MM.1S (cell line): Measurements from ENCODE around the gene OR10J5.
"Not testable (repeated sequence)": the region's sequence is repeated elsewhere in the genome, so short reads cannot be mapped to it uniquely, and the experiment has no call there.

Experiments used
- DNase-seq: peaks from one replicate; pipeline ENCODE4 v3.0.0-alpha.2; 2015
- H2AFZ ChIP-seq: fragments of 300-600 bp; sonication (generic); 2 replicates; pipeline ENCODE4 v1.6.0; 2016; ENCODE audit warnings: antibody characterized with exemption, low read length
- H3F3A ChIP-seq: fragments of 300-600 bp; sonication (generic); 2 replicates; pipeline ENCODE4 v1.6.1; 2016; ENCODE audit warnings: mild to moderate bottlenecking, antibody characterized with exemption, low read length, moderate library complexity, mixed read lengths; ENCODE audit not compliant: insufficient read depth
- H3K27ac ChIP-seq: fragments of 300-600 bp; sonication (generic); 2 replicates; pipeline ENCODE4 v1.5.1; 2016; ENCODE audit warnings: mild to moderate bottlenecking, low read length
- H3K27me3 ChIP-seq: fragments of 300-600 bp; sonication (generic); replicated peaks from 2 replicates; pipeline ENCODE4 v1.6.0; 2016; ENCODE audit warnings: low read length; ENCODE audit not compliant: insufficient read depth
- H3K36me3 ChIP-seq: fragments of 300-600 bp; sonication (generic); replicated peaks from 2 replicates; pipeline ENCODE4 v1.6.1; 2016; ENCODE audit warnings: mild to moderate bottlenecking, low read length, mixed read lengths; ENCODE audit not compliant: insufficient read depth
- H3K4me1 ChIP-seq: fragments of 300-600 bp; sonication (generic); 2 replicates; pipeline ENCODE4 v1.6.1; 2016; ENCODE audit warnings: low read length, mixed read lengths
- H3K4me2 ChIP-seq: fragments of 300-600 bp; sonication (generic); 2 replicates; pipeline ENCODE4 v1.6.0; 2016; ENCODE audit warnings: low read depth, low read length
- H3K4me3 ChIP-seq: fragments of 300-600 bp; sonication (generic); 2 replicates; pipeline ENCODE4 v1.5.1; 2016; ENCODE audit warnings: low read length, mixed read lengths
- H3K79me2 ChIP-seq: fragments of 300-600 bp; sonication (generic); 2 replicates; pipeline ENCODE4 v1.6.1; 2016; ENCODE audit warnings: mixed run types, low read length, mixed read lengths
- H3K9ac ChIP-seq: fragments of 300-600 bp; sonication (generic); 2 replicates; pipeline ENCODE4 v1.6.1; 2016; ENCODE audit warnings: low read length, mixed read lengths
- H3K9me2 ChIP-seq: fragments of 300-600 bp; sonication (generic); replicated peaks from 2 replicates; pipeline ENCODE4 v1.6.1; 2016; ENCODE audit warnings: mild to moderate bottlenecking, low read length, mixed read lengths; ENCODE audit not compliant: insufficient read depth
- H3K9me3 ChIP-seq: fragments of 300-600 bp; sonication (generic); replicated peaks from 2 replicates; pipeline ENCODE4 v1.6.1; 2016; ENCODE audit warnings: mild to moderate bottlenecking, low read length, mixed read lengths; ENCODE audit not compliant: insufficient read depth
- H4K20me1 ChIP-seq: fragments of 300-600 bp; sonication (generic); 2 replicates; pipeline ENCODE4 v1.6.1; 2016; ENCODE audit warnings: mild to moderate bottlenecking, low read length, moderate library complexity, mixed read lengths; ENCODE audit not compliant: insufficient read depth
- EZH2 ChIP-seq: fragments of 300-600 bp; sonication (generic); optimal IDR thresholded peaks from 2 replicates; pipeline ENCODE3; 2017; ENCODE audit warnings: low read depth, mild to moderate bottlenecking, antibody characterized with exemption, low read length, mixed read lengths
- EZH2phosphoT487 ChIP-seq: fragments of 300-600 bp; sonication (generic); IDR thresholded peaks from 2 replicates; pipeline ENCODE4 v1.6.1; 2018; ENCODE audit warnings: antibody characterized with exemption, low read length
- TF ChIP-seq, protein P1 (sequence below): fragments of 300-600 bp; sonication (generic); IDR thresholded peaks from 2 replicates; pipeline ENCODE4 v1.5.1; 2016; ENCODE audit warnings: antibody characterized with exemption, low read length, mixed read lengths

The OR10J5 gene

DNA sequence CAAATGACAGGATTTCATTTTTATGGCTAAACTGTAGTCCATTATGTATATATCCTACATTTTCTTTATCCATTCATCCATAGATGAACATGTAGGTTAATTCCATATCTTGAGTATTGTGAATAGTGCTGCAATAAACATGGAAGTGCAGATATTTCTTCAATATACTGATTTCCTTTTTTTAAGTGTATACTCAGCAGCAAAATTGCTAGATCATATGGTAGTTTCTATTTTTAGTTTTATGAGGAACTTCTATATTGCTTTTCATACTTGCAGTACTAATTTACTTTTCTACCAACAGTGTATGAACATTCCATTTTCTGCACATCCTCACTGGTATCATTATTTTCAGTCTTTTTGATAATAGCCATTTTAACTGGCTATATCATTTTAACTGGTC lies 30.1 kb downstream of the OR10J5 start:
- Histone ChIP-seq H3K79me2 (no peaks in the 10 kb centered on the region), H3K27me3 (no peaks in the 10 kb centered on the region), H3F3A (no peaks in the 10 kb centered on the region), H3K9me3 (no peaks in the 10 kb centered on the region), H3K4me3 (no peak overlapping the region), H2AFZ (no peak overlapping the region), H3K9me2 (no peaks in the 10 kb centered on the region), H3K27ac (no peak overlapping the region), H3K4me2 (no peak overlapping the region), H4K20me1 (no peaks in the 10 kb centered on the region), H3K36me3 (no peaks in the 10 kb centered on the region), H3K9ac (no peak overlapping the region), H3K4me1 (no peaks in the 10 kb centered on the region)
- DNase-seq, result no peak
- TF ChIP-seq EZH2phosphoT487 (no peak), EZH2 (no peak)
- TF ChIP-seq, protein P1, sequence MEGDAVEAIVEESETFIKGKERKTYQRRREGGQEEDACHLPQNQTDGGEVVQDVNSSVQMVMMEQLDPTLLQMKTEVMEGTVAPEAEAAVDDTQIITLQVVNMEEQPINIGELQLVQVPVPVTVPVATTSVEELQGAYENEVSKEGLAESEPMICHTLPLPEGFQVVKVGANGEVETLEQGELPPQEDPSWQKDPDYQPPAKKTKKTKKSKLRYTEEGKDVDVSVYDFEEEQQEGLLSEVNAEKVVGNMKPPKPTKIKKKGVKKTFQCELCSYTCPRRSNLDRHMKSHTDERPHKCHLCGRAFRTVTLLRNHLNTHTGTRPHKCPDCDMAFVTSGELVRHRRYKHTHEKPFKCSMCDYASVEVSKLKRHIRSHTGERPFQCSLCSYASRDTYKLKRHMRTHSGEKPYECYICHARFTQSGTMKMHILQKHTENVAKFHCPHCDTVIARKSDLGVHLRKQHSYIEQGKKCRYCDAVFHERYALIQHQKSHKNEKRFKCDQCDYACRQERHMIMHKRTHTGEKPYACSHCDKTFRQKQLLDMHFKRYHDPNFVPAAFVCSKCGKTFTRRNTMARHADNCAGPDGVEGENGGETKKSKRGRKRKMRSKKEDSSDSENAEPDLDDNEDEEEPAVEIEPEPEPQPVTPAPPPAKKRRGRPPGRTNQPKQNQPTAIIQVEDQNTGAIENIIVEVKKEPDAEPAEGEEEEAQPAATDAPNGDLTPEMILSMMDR, result no peak

DNA sequence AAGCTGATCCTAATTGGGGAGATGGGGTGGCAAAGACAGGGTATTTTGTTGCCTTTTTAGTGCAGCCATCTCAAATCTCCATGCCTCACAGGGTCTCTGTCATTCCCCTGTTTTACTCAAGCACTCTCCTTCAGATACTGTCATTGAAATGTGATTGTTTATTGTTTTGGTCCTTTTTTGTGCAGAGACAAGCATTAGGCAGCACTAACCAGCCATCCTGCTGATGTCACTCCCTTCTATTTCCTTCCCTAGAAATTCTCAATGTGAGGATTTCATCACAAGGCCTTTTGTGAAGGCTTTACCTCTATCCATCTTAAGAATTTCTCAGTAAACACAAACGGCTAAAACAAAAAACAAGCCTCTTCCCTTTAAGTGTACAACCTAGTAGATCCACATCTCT lies 34.7 kb downstream of the OR10J5 start:
- TF ChIP-seq, protein P1, result no peak
- TF ChIP-seq EZH2phosphoT487 (no peak), EZH2 (no peak)
- no peak overlapping the region for H2AFZ ChIP-seq
- DNase-seq, result no peak
- no peaks in the 10 kb centered on the region for H3K9me3 ChIP-seq
- H3K4me3 ChIP-seq, result no peak overlapping the region
- H3K4me1 ChIP-seq, result no peaks in the 10 kb centered on the region
- H3K27me3 ChIP-seq, result no peaks in the 10 kb centered on the region
- no peaks in the 10 kb centered on the region for H3F3A ChIP-seq
- no peak overlapping the region for H3K9ac ChIP-seq
- H3K36me3 ChIP-seq, result no peaks in the 10 kb centered on the region
- no peaks in the 10 kb centered on the region for H3K9me2 ChIP-seq
- no peak overlapping the region for H3K27ac ChIP-seq
- no peak overlapping the region for H3K4me2 ChIP-seq
- H3K79me2 ChIP-seq, result no peaks in the 10 kb centered on the region
- H4K20me1 ChIP-seq, result no peaks in the 10 kb centered on the region

DNA sequence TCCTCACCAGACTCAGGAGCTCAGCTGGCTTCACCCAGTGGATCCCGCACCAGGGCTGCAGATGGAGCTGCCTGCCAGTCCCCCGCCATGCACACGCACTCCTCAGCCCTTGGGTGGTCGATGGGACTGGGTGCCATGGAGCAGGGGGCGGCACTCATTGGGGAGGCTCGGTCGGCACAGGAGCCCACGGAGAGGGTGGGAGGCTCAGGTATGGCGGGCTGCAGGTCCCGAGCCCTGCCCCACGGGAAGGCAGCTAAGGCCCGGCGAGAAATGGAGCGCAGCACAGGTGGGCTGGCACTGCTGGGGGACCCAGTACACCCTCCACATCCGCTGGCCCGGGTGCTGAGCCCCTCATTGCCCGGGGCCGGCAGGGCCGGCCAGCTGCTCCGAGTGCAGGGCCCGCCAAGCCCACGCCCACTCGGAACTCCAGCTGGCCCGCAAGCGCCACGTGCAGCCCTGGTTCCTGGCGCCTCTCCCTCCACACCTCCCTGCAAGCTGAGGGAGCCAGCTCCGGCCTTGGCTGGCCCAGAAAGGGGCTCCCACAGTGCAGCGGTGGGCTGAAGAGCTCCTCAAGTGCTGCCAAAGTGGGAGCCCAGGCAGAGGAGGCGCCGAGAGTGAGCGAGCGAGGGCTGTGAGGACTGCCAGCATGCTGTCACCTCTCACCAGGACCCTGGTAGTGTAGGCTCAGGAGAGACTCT lies 41.1 kb downstream of the OR10J5 start:
- H3K79me2 ChIP-seq, H3K9me3 ChIP-seq, H3K9me2 ChIP-seq, H3K4me1 ChIP-seq, H3K4me2 ChIP-seq, H4K20me1 ChIP-seq, DNase-seq, H3K9ac ChIP-seq, H3K4me3 ChIP-seq, H3F3A ChIP-seq, H2AFZ ChIP-seq, H3K27me3 ChIP-seq, H3K36me3 ChIP-seq, H3K27ac ChIP-seq: not testable (repeated sequence)

DNA sequence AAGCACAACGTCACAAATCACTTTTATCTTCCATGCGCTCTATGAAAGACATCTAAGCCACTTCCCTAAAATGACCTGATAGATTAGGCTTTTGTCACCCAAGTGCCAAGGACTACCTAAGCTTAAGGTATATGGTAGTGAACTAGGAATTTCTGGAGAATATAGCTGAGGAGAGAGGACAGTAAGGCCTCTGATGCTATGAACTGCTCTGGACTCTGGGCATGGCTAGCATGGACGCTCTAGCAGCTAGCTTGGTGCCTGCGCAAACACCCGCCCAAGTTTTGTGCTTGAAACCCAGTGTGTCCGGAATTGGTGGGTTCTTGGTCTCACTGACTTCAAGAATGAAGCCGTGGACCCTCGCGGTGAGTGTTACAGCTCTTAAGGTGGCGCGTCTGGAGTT lies 42.5 kb downstream of the OR10J5 start:
- H2AFZ ChIP-seq, result no peak overlapping the region
- no peaks in the 10 kb centered on the region for H3F3A ChIP-seq
- DNase-seq, result no peak
- no peak overlapping the region for H3K9ac ChIP-seq
- no peaks in the 10 kb centered on the region for H3K9me2 ChIP-seq
- no peaks in the 10 kb centered on the region for H3K79me2 ChIP-seq
- H4K20me1 ChIP-seq, result no peaks in the 10 kb centered on the region
- H3K36me3 ChIP-seq, result no peaks in the 10 kb centered on the region
- H3K27me3 ChIP-seq, result no peaks in the 10 kb centered on the region
- no peaks in the 10 kb centered on the region for H3K4me1 ChIP-seq
- TF ChIP-seq EZH2 (no peak), EZH2phosphoT487 (no peak)
- TF ChIP-seq, protein P1, result no peak
- no peak overlapping the region for H3K27ac ChIP-seq
- H3K4me2 ChIP-seq, result no peak overlapping the region
- H3K4me3 ChIP-seq, result no peak overlapping the region
- H3K9me3 ChIP-seq, result no peaks in the 10 kb centered on the region
